A549 (cell line): ENCODE data around the gene NPHP1. TPM values are rescaled to one million over a fixed set of nuclear protein-coding genes. Genes with fewer than 3 reads are reported as not detected.

Experiments used
- ATAC-seq, 2 experiments: fragments of 200-7000 bp in 1 of 2; fragments of >200 bp in 1 of 2; cut with Nextera tagmentation in 1 of 2; cut with Tn5 transposase in 1 of 2; 3 replicates each; pipeline versions ENCODE4 v1.8.0 to v1.9.1; 2018 to 2020; ENCODE audit warnings: mild to moderate bottlenecking in 1 of 2, moderate library complexity in 1 of 2
- CTCF ChIA-PET: fragments of 300-600 bp; sonication (Branson Sonifier 250); formaldehyde crosslinking; extraction: SDS; loops from one replicate; lab custom pipeline; 2021; ENCODE audit warnings: antibody characterized with exemption, inconsistent platforms; lab: Yijun Ruan, JAX
- POLR2A ChIA-PET: fragments of 350-600 bp; formaldehyde crosslinking; extraction: SDS; loops from one replicate; lab custom pipeline; 2021; ENCODE audit warnings: antibody characterized with exemption, inconsistent platforms; lab: Yijun Ruan, JAX
- DNase-seq, 2 experiments: peaks; one replicate each; pipeline versions ENCODE4 v3.0.0 to v3.0.0-alpha.2; 2011 to 2016; ENCODE audit warnings: low read depth in 1 of 2, low spot score in 1 of 2
- FAIRE-seq: peaks from 2 replicates; lab custom pipeline; 2011; peaks lifted over from hg19 to GRCh38; lab: Jason Lieb, UNC
- H3K27ac ChIP-seq, 2 experiments: fragments of >200 bp; sonication (Bioruptor Twin); formaldehyde crosslinking; 3 replicates each; pipeline ENCODE4 v1.5.1; 2016 to 2017
- H3K4me1 ChIP-seq: fragments of >200 bp; sonication (Bioruptor Twin); formaldehyde crosslinking; 3 replicates; pipeline ENCODE4 v1.6.1; 2016
- H3K4me2 ChIP-seq: fragments of >200 bp; sonication (Bioruptor Twin); formaldehyde crosslinking; 3 replicates; pipeline ENCODE4 v1.6.1; 2016
- H3K4me3 ChIP-seq: fragments of >200 bp; sonication (Bioruptor Twin); formaldehyde crosslinking; 3 replicates; pipeline ENCODE4 v1.5.1; 2016
- H3K9me3 ChIP-seq: fragments of >200 bp; sonication (Bioruptor Twin); formaldehyde crosslinking; 3 replicates; pipeline ENCODE4 v1.6.1; 2016
- ATOH8 ChIP-seq: fragments of 250-450 bp; sonication (Bioruptor Pico); IDR thresholded peaks from 2 replicates; pipeline ENCODE4 v1.5.0; 2020; ENCODE audit warnings: low read depth, mild to moderate bottlenecking, moderate library complexity
- BHLHE40 ChIP-seq: IDR thresholded peaks from 2 replicates; pipeline ENCODE4 v1.6.1; 2012; ENCODE audit warnings: low read depth, low read length, inconsistent platforms
- CEBPB ChIP-seq, 2 experiments: fragments of >200 bp in 1 of 2; sonication (Bioruptor Twin) in 1 of 2; formaldehyde crosslinking in 1 of 2; IDR thresholded peaks; 2 replicates each; pipeline ENCODE4 v1.6.1; 2012 to 2016
- CTCF ChIP-seq: fragments of >200 bp; sonication (Bioruptor Twin); formaldehyde crosslinking; IDR thresholded peaks from 3 replicates; pipeline ENCODE4 v1.5.1; 2016
- E2F6 ChIP-seq: IDR thresholded peaks from 2 replicates; pipeline ENCODE4 v1.6.1; 2012; ENCODE audit warnings: low read depth, borderline replicate concordance
- EHF ChIP-seq: fragments of 250-450 bp; sonication (Bioruptor Pico); IDR thresholded peaks from 2 replicates; pipeline ENCODE4 v1.5.0; 2020; ENCODE audit warnings: mild to moderate bottlenecking
- FOSL2 ChIP-seq, 2 experiments: fragments of 450-650 bp in 1 of 2; fragments of >200 bp in 1 of 2; sonication (Bioruptor Twin) in 1 of 2; formaldehyde crosslinking; IDR thresholded peaks; 2 replicates each; pipeline versions ENCODE4 v1.5.0 to v1.6.1; 2016 to 2020; ENCODE audit warnings: mild to moderate bottlenecking in 1 of 2, moderate library complexity in 1 of 2
- HEYL ChIP-seq: fragments of 250-450 bp; sonication (Bioruptor Pico); IDR thresholded peaks from 2 replicates; pipeline ENCODE4 v1.8.0; 2021; ENCODE audit warnings: mild to moderate bottlenecking, moderate library complexity
- HMGXB4 ChIP-seq: fragments of 250-450 bp; sonication (Bioruptor Pico); IDR thresholded peaks from 2 replicates; pipeline ENCODE4 v1.5.0; 2021; ENCODE audit warnings: mild to moderate bottlenecking, moderate library complexity, borderline replicate concordance
- HOXA7 ChIP-seq: fragments of 250-450 bp; sonication (Bioruptor Pico); IDR thresholded peaks from 2 replicates; pipeline ENCODE4 v1.5.0; 2020; ENCODE audit warnings: mild to moderate bottlenecking, moderate library complexity
- HOXB13 ChIP-seq: fragments of 250-450 bp; sonication (Bioruptor Pico); IDR thresholded peaks from 2 replicates; pipeline ENCODE4 v1.5.0; 2020; ENCODE audit warnings: low read depth, mild to moderate bottlenecking, moderate library complexity
- HOXB5 ChIP-seq: fragments of 250-450 bp; sonication (Bioruptor Pico); IDR thresholded peaks from 2 replicates; pipeline ENCODE4 v1.5.0; 2020; ENCODE audit warnings: mild to moderate bottlenecking, moderate library complexity
- JUN ChIP-seq, 2 experiments: fragments of >200 bp; sonication (Bioruptor Twin); formaldehyde crosslinking; IDR thresholded peaks; 2 replicates in 1 of 2; 3 replicates in 1 of 2; pipeline ENCODE4 v1.6.1; 2016 to 2017
- MAFK ChIP-seq: fragments of 450-650 bp; IDR thresholded peaks from 2 replicates; pipeline ENCODE4 v1.6.1; 2014; ENCODE audit not compliant: partially characterized antibody
- NFE2L2 ChIP-seq: fragments of 150-350 bp; conservative IDR thresholded peaks from 2 replicates; pipeline ENCODE4 v1.6.1; 2014; ENCODE audit warnings: low read length
- POLR2AphosphoS2 ChIP-seq: conservative IDR thresholded peaks from 2 replicates; pipeline ENCODE4 v1.6.1; 2012; ENCODE audit warnings: low read length, improper control_type of control experiment, inconsistent platforms
- RCOR1 ChIP-seq: fragments of 150-350 bp; IDR thresholded peaks from 2 replicates; pipeline ENCODE4 v1.6.1; 2014; ENCODE audit warnings: antibody characterized with exemption, low read length, low read depth
- RFX5 ChIP-seq: fragments of 450-650 bp; IDR thresholded peaks from 2 replicates; pipeline ENCODE4 v1.7.1; 2014; ENCODE audit warnings: antibody characterized with exemption, mild to moderate bottlenecking, moderate library complexity
- TP53 ChIP-seq: fragments of 250-450 bp; sonication (Bioruptor Pico); IDR thresholded peaks from 2 replicates; pipeline ENCODE4 v1.5.0; 2021; ENCODE audit warnings: mild to moderate bottlenecking, moderate library complexity
- ZC3H11A ChIP-seq: fragments of 450-650 bp; IDR thresholded peaks from 2 replicates; pipeline ENCODE4 v1.6.1; 2014; ENCODE audit warnings: antibody characterized with exemption, mild to moderate bottlenecking
- WGBS: methylation state at CpG from one replicate; pipeline ENCODE4 v1.1.6; 2017; ENCODE audit errors: missing lambda C conversion rate; 5-methylcytosine and 5-hydroxymethylcytosine counted together
- polyA plus RNA-seq, 4 experiments: library from polyadenylated mRNA; depleted of rRNA in 3 of 4; stranded (reverse); fragments of >200 nt; fragmentation: RNase III in 1 of 4; extraction: RNeasy Plus Mini Kit Qiagen cat#74134 plus additional on column Dnase treatment in 1 of 4; gene quantifications; 2 replicates in 3 of 4; 3 replicates in 1 of 4; pipeline ENCODE4 v1.2.3, GENCODE V29; 2011 to 2017

NPHP1 gene
- polyA plus RNA-seq, 2 of the 4 experiments (the other 2 are of a cell fraction), result 8.4 to 15.4 TPM

- peak in 1 of 2 experiments; percentile 27; a peak in 3 of 5 replicates for TF ChIP-seq JUN (IDR thresholded peaks at IDR 0.05)
- TF ChIP-seq HOXB13 (CRISPR knock-in tag), result peak; percentile 80
- TF ChIP-seq HMGXB4 (CRISPR knock-in tag), result 0 out of 2 replicates have a peak, but pooled peaks have one; percentile 31
- TF ChIP-seq HOXB5 (CRISPR knock-in tag), result peak; percentile 69; the same call in 1 of the 2 replicates
- 0 out of 2 replicates have a peak, but pooled peaks have one; percentile 12 for TF ChIP-seq HEYL (CRISPR knock-in tag)
- TF ChIP-seq TP53 (CRISPR knock-in tag), result peak; percentile 46; the same call in 1 of the 2 replicates
- no peak for TF ChIP-seq CTCF
- TF ChIP-seq HOXA7 (CRISPR knock-in tag), result 0 out of 2 replicates have a peak, but pooled peaks have one; percentile 26
- TF ChIP-seq MAFK, result no peak
- TF ChIP-seq POLR2AphosphoS2, result no peak
- no peak for TF ChIP-seq ZC3H11A
- no peak for TF ChIP-seq NFE2L2
- Histone ChIP-seq H3K9me3 (peaks cover 17% of the 10 kb centered on the region; the same call in 2 of the 3 replicates), H3K4me1 (peaks cover 75% of the 10 kb centered on the region), H3K4me2 (peak overlapping the region; percentile 88), H3K27ac (peak overlapping the region; percentile 98 to 100), H3K4me3 (peak overlapping the region; percentile 13; the same call in 2 of the 3 replicates)
- CTCF ChIA-PET, result interaction anchor here (0.7 to 4.3 kb wide), 6 partner anchors 9 to 50 kb away, joined by 3 to 39 read pairs (median 8); partner anchors contain the start of gene MALL
- DNase-seq, result peak in 1 of 2 experiments; percentile 84
- ATAC-seq, result peak; percentile 19 to 37; a peak in 4 of 6 replicates
- no peak for FAIRE-seq
- WGBS, result 9% methylated on average over 3 of the region's 3 CpGs
- POLR2A ChIA-PET, result interaction anchor here (1.5 to 2.6 kb wide), 2 partner anchors 8 to 14 kb away, joined by 6 to 56 read pairs; partner anchors contain the start of gene MALL
These were observed 97.4 kb downstream of the NPHP1 start for GRCh38 chr2:110107092-110108079.

- ATAC-seq, result peak; percentile 75
- POLR2A ChIA-PET, result interaction anchor here (1.5 to 2.6 kb wide), 2 partner anchors 9 to 15 kb away, joined by 6 to 56 read pairs; partner anchors contain the start of gene MALL
- no peak overlapping the region for H3K4me3 ChIP-seq
- TF ChIP-seq ZC3H11A (no peak), HMGXB4 (CRISPR knock-in tag) (no peak), RCOR1 (no peak), CEBPB (IDR thresholded peaks at IDR 0.05) (peak; percentile 81 to 95), NFE2L2 (no peak), HOXA7 (CRISPR knock-in tag) (no peak), ATOH8 (CRISPR knock-in tag) (0 out of 2 replicates have a peak, but pooled peaks have one; percentile 28), FOSL2 (IDR thresholded peaks at IDR 0.05) (no peak), FOSL2 (CRISPR knock-in tag; IDR thresholded peaks at IDR 0.05) (peak; percentile 1; the same call in 1 of the 2 replicates), BHLHE40 (no peak), CTCF (no peak), E2F6 (no peak; the same call in 1 of the 2 replicates), EHF (no peak), RFX5 (no peak)
These were observed 98.2 kb downstream of the NPHP1 start for GRCh38 chr2:110106642-110107041.

More at GRCh38 chr2:110106642-110107041, 98.2 kb downstream of the NPHP1 start:
- 3% methylated on average over 6 of the region's 6 CpGs for WGBS
- DNase-seq (peak; percentile 58 to 95), FAIRE-seq (no peak)
- H3K27ac ChIP-seq, result peak overlapping the region; percentile 98 to 100
- peak overlapping the region; percentile 88 for H3K4me2 ChIP-seq
- peaks cover 77% of the 10 kb centered on the region for H3K4me1 ChIP-seq
- H3K9me3 ChIP-seq, result peaks cover 14% of the 10 kb centered on the region; the same call in 2 of the 3 replicates
- CTCF ChIA-PET, result interaction anchor here (1.3 to 4.3 kb wide), 5 partner anchors 9 to 51 kb away, joined by 4 to 39 read pairs (median 8); partner anchors contain the start of gene MALL
